Endothelial cell of umbilical vein (primary cell): ENCODE data around the gene CHRNA3.

Experiments
- EZH2 ChIP-seq: IDR thresholded peaks from 2 replicates; pipeline ENCODE4 v1.6.1; 2012; ENCODE audit warnings: borderline replicate concordance, low read depth, mild to moderate bottlenecking, moderate library complexity, low read length, inconsistent platforms; ENCODE audit not compliant: severe bottlenecking
- MYC ChIP-seq: IDR thresholded peaks from one replicate; pipeline ENCODE4 v1.6.1; 2011; ENCODE audit warnings: mild to moderate bottlenecking, low read depth, low read length
- POLR2A ChIP-seq: IDR thresholded peaks from 2 replicates; pipeline ENCODE4 v1.6.1; 2012; ENCODE audit warnings: low read depth, mild to moderate bottlenecking, control low read depth, low read length
- POLR2AphosphoS5 ChIP-seq: IDR thresholded peaks from 2 replicates; pipeline ENCODE4 v1.6.1; 2012; ENCODE audit warnings: low read depth, mild to moderate bottlenecking, control low read depth, low read length, moderate library complexity; ENCODE audit not compliant: insufficient read depth
- TF ChIP-seq, protein P1 (sequence below), 2 donors: IDR thresholded peaks; 1 replicate in 1 of 2; 2 replicates in 1 of 2; pipeline ENCODE4 v1.5.1; 2011; ENCODE audit warnings: low read length in 2 of 2, mild to moderate bottlenecking in 2 of 2, moderate library complexity in 2 of 2, control low read depth in 1 of 2, inconsistent platforms in 1 of 2, low read depth in 1 of 2; ENCODE audit not compliant: insufficient read depth in 1 of 2; ENCODE audit errors: extremely low read depth in 1 of 2

DNA sequence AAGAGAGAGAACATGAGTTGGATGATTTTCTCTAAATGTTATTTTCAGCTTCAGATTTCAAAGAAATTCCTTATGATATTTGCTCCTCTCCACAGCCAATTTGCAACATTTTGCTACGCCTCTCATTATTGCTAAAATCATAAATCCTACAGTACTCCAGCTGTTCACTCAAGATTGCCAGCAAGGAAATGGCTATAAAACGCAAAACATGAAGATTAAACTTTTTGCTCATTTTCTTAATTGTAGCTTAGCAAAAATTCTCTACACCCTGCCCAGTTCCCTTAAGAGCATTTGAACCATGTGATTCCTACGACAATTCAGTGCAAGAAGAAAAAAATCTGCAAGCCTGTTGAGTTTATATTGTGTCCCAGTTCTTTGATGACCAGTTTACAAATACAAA lies 6.8 kb downstream of the CHRNA3 start:
- no peak for TF ChIP-seq POLR2AphosphoS5
- TF ChIP-seq, protein P1, sequence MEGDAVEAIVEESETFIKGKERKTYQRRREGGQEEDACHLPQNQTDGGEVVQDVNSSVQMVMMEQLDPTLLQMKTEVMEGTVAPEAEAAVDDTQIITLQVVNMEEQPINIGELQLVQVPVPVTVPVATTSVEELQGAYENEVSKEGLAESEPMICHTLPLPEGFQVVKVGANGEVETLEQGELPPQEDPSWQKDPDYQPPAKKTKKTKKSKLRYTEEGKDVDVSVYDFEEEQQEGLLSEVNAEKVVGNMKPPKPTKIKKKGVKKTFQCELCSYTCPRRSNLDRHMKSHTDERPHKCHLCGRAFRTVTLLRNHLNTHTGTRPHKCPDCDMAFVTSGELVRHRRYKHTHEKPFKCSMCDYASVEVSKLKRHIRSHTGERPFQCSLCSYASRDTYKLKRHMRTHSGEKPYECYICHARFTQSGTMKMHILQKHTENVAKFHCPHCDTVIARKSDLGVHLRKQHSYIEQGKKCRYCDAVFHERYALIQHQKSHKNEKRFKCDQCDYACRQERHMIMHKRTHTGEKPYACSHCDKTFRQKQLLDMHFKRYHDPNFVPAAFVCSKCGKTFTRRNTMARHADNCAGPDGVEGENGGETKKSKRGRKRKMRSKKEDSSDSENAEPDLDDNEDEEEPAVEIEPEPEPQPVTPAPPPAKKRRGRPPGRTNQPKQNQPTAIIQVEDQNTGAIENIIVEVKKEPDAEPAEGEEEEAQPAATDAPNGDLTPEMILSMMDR (IDR thresholded peaks at IDR 0.05; ENCODE audit: extremely low read depth in 1 of 2, insufficient read depth in 1 of 2, low read depth in 1 of 2, low read length in 2 of 2): no peak
- no peak for TF ChIP-seq POLR2A
- no peak for TF ChIP-seq EZH2
- TF ChIP-seq MYC: no peak
